NCI-H146 (cell line): ENCODE data around the gene SFXN2.
"Not testable (repeated sequence)": the region's sequence is repeated elsewhere in the genome, so short reads cannot be mapped to it uniquely, and the experiment has no call there.

Experiments used
- DNase-seq: peaks from one replicate; lab custom pipeline; 2025; lab: John Stamatoyannopoulos, UW

SFXN2 gene

GRCh38 chr10:102679596-102679995 is 34.8 kb upstream of the SFXN2 start:
- no peak for DNase-seq

- no peak for DNase-seq
Observed at GRCh38 chr10:102681696-102682095, 32.7 kb upstream of the SFXN2 start.

- DNase-seq = no peak
Observed at GRCh38 chr10:102682416-102682815, 32.0 kb upstream of the SFXN2 start.

GRCh38 chr10:102682981-102683380 is 31.5 kb upstream of the SFXN2 start:
- DNase-seq = no peak

- DNase-seq = no peak
Observed at GRCh38 chr10:102683736-102684135, 30.7 kb upstream of the SFXN2 start.

GRCh38 chr10:102691285-102692066 is 23.0 kb upstream of the SFXN2 start:
- no peak for DNase-seq

- DNase-seq = not testable (repeated sequence)
Observed at GRCh38 chr10:102695401-102695800, 19.0 kb upstream of the SFXN2 start.

- DNase-seq = no peak
Observed at GRCh38 chr10:102696736-102697135, 17.7 kb upstream of the SFXN2 start.

GRCh38 chr10:102698894-102699293 is 15.5 kb upstream of the SFXN2 start:
- no peak for DNase-seq

- DNase-seq = no peak
Observed at GRCh38 chr10:102701272-102701671, 13.2 kb upstream of the SFXN2 start.

- no peak for DNase-seq
Observed at GRCh38 chr10:102701796-102702195, 12.6 kb upstream of the SFXN2 start.

- no peak for DNase-seq
Observed at GRCh38 chr10:102702742-102703141, 11.7 kb upstream of the SFXN2 start.

GRCh38 chr10:102704915-102705314 is 9.5 kb upstream of the SFXN2 start:
- DNase-seq = no peak

- DNase-seq = no peak
Observed at GRCh38 chr10:102705531-102705930, 8.9 kb upstream of the SFXN2 start.

GRCh38 chr10:102710609-102711008 is 3.8 kb upstream of the SFXN2 start:
- no peak for DNase-seq

GRCh38 chr10:102712089-102712488 is 2.3 kb upstream of the SFXN2 start:
- no peak for DNase-seq

- no peak for DNase-seq
Observed at GRCh38 chr10:102712843-102713538, 1.4 kb upstream of the SFXN2 start.

- DNase-seq = no peak
Observed at GRCh38 chr10:102713539-102713813, 960 bp upstream of the SFXN2 start.

GRCh38 chr10:102713814-102714620 is 419 bp upstream of the SFXN2 start, which contains the start of gene ARL3:
Gene ARL3 (minus strand): TSS chr10:102714397. CDS start chr10:102714275, 122 bp downstream.
- peak; percentile 98 for DNase-seq

GRCh38 chr10:102715880-102716279 is 1.4 kb downstream of the SFXN2 start:
- DNase-seq = no peak

- DNase-seq = not testable (repeated sequence)
Observed at GRCh38 chr10:102716900-102717565, 2.6 kb downstream of the SFXN2 start.

GRCh38 chr10:102718220-102718619 is 3.8 kb downstream of the SFXN2 start:
- no peak for DNase-seq
